ENCODE data around the gene NHSL1.
A peak's percentile ranks its signal among the peaks of the same experiment; 100 is the strongest.

Gene NHSL1

GRCh38 chr6:138422861-138423260 is 76.4 kb downstream of the NHSL1 start:
- no peak for DNase-seq

- DNase-seq, result no peak
Measured at GRCh38 chr6:138421608-138422007, 77.7 kb downstream of the NHSL1 start.

GRCh38 chr6:138421089-138421488 is 78.2 kb downstream of the NHSL1 start:
- no peak for DNase-seq

GRCh38 chr6:138420356-138420755 is 78.9 kb downstream of the NHSL1 start:
- DNase-seq, result no peak

GRCh38 chr6:138419766-138420165 is 79.5 kb downstream of the NHSL1 start:
- DNase-seq, result no peak

- DNase-seq, result no peak
Measured at GRCh38 chr6:138418118-138418742, 81.1 kb downstream of the NHSL1 start.

- DNase-seq, result no peak
Measured at GRCh38 chr6:138417493-138418117, 81.7 kb downstream of the NHSL1 start.

- no peak for DNase-seq
Measured at GRCh38 chr6:138416206-138416605, 83.1 kb downstream of the NHSL1 start.

- no peak for DNase-seq
Measured at GRCh38 chr6:138415125-138415524, 84.2 kb downstream of the NHSL1 start.

GRCh38 chr6:138410972-138411880 is 88.1 kb downstream of the NHSL1 start:
- no peak for DNase-seq

- no peak for DNase-seq
Measured at GRCh38 chr6:138410048-138410735, 89.1 kb downstream of the NHSL1 start.

GRCh38 chr6:138406443-138406842 is 92.9 kb downstream of the NHSL1 start:
- DNase-seq, result no peak

- DNase-seq, result no peak
Measured at GRCh38 chr6:138405816-138406413, 93.4 kb downstream of the NHSL1 start.

- no peak for DNase-seq
Measured at GRCh38 chr6:138404666-138405337, 94.5 kb downstream of the NHSL1 start.

- DNase-seq, result peak; percentile 60
Measured at GRCh38 chr6:138403801-138404665, 95.3 kb downstream of the NHSL1 start, which contains the start of gene HEBP2. TSS of gene HEBP2 (plus strand) at chr6:138404223. CDS start at chr6:138404496, 273 bp downstream.

- DNase-seq, result no peak
Measured at GRCh38 chr6:138403324-138403800, 95.9 kb downstream of the NHSL1 start.

GRCh38 chr6:138402838-138403187 is 96.5 kb downstream of the NHSL1 start:
- no peak for DNase-seq

GRCh38 chr6:138401960-138402837 is 97.1 kb downstream of the NHSL1 start:
- no peak for DNase-seq

- no peak for DNase-seq
Measured at GRCh38 chr6:138400326-138400725, 99.0 kb downstream of the NHSL1 start.

Measured in NCI-H446 treated with DMSO at 0.1 percent for 48 hours (cell line).